RKO (cell line): Measurements from ENCODE around the gene CNRIP1.
A peak's percentile ranks its signal among the peaks of the same experiment; 100 is the strongest.

Experiments
- DNase-seq: peaks from one replicate; pipeline ENCODE4 v3.0.0-alpha.2; 2016; ENCODE audit warnings: low spot score

CNRIP1 gene

GRCh38 chr2:68292108-68292710 is 27.5 kb downstream of the CNRIP1 start:
- peak; percentile 51 for DNase-seq

DNA sequence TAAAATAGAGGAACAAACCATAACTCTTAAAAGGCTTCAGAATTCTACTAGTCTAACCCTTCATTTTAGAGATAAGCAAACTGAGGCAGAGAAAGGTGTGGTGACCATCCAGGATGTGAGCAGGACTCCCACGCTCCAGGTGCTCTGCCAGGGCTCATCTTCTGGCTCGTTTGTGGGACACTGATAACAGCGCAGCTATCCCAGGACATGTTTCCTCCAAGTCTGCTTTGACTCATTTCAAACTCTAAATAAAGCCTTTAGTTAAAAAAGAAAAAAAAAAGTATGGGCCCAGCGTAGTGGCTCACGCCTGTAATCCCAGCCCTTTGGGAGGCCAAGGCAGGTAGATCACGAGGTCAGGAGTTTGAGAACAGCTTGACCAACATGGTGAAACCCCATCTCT is 28.4 kb downstream of the CNRIP1 start:
- no peak for DNase-seq

DNA sequence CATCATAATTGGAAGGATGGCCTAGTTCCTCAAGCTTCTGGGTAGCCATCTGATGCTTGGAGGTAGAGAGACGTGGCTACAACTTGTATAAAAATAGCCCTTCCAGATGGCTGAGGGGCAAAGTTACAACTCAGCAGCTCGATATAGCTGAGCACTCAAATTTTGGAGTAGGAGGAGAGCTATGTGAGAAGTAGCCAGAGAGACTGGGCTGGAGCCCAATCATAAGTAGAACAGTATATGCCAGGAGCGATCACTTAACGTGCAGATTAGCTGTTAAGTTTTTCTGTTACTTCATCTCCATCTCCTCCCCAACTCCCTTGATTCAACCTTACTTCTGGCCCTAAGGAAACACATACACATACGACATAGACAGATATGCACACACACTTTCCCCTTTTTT is 28.8 kb downstream of the CNRIP1 start:
- DNase-seq = no peak

DNA sequence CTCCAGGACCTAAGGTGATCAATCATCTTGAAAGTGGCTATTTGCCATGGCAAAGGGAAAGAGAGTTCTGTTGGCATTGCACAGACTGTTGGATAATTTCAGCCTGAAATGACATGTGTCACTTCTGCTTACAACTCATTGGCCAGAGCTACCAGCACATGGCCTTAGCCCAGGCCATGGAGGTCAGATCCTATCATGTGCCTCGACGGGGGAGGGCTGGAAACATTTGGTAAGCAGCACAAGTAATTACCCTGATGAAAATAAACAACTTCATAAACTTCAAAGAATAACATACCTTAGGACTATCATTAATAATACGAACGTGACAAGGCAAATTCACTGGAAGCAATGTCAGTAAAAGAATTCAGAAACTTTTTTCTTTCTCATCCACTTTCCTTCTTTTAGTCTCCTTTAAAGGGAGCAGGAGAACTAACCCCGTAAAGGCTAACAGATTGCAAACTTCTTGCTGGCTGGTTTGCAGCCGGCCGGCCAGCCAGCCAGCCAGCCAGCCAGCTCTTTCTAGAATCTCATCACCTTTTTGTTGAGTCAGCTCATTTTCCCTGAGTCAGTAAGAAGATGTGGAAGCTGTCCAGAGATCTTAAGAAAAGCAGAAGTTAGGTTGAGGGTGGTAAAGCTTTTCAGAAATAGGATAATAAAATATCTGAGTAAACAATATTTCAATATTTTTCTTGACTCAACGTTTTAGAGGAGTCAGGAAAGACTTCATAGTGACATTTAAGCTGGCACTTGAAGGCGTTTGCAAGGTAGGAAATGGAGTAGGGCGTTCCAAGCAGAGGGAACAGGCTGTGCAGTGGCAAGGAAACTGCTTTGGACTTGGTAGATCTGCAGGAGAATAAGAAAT is 31.9 kb downstream of the CNRIP1 start:
- no peak for DNase-seq

DNA sequence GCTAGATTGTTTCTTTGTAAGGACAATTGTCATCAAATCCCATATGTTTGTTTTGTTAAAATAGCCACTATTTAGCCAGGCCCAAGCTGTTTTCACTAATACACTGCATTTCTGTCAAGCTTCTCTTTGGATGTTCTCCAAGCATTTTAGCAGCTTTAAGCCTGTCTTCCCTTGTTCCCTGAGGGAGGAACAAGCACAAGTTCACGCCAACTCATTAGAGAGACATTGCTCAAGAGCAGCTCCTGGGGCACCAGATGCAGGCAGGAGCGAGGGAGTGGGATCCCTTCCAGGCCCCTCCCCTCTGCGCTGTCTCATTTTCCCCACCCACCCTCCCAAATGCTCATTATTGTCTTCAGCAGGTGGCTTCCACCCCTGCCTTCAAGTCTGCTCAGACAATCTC is 34.9 kb downstream of the CNRIP1 start:
- no peak for DNase-seq

GRCh38 chr2:68283419-68283812 is 36.3 kb downstream of the CNRIP1 start:
- no peak for DNase-seq

GRCh38 chr2:68282811-68283418 is 36.8 kb downstream of the CNRIP1 start:
- peak; percentile 67 for DNase-seq

- no peak for DNase-seq
These were observed 39.0 kb downstream of the CNRIP1 start for GRCh38 chr2:68280796-68281195.

DNA sequence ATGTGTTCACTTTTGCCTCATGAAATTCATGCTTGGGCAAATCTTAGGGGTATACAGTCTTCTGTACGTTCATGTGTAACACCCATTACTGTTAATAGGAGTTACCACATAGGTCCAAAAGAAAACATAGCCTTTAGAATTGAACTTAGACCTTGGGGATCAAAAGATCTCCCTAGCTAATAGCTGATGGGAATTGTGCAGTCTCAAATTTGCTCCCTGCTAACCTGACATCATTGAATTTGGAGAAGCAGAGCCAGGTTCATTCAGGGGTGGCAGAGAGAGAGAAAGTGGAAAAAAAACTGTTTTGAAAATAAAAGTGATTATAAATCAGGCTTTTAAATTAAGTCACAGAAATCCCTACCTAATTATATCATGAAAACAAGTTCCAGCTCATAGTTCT is 39.4 kb downstream of the CNRIP1 start:
- DNase-seq = no peak

GRCh38 chr2:68279691-68280090 is 40.1 kb downstream of the CNRIP1 start:
- DNase-seq = no peak

DNA sequence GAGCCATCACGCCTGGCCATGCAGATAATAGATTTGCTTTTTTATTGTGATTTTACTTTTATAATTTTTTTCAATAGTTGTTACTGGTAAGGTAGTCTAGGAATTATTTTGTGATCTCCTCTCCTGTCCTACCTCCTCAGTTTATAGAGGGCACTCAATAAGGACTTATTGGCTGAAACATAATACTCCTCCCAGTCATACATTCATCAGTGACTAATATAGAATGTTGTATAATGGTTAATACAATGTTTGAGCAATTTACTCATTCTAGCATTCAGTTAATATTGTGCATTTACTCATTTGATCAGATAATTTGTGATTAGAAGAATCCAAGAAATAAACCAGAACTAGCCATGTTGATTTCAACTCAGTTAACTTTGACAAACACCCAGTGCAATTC is 41.6 kb downstream of the CNRIP1 start:
- DNase-seq = no peak

GRCh38 chr2:68274022-68274421 is 45.7 kb downstream of the CNRIP1 start:
- no peak for DNase-seq

- DNase-seq = no peak
These were observed 47.3 kb downstream of the CNRIP1 start for GRCh38 chr2:68272246-68272994.

- no peak for DNase-seq
These were observed 53.1 kb downstream of the CNRIP1 start for GRCh38 chr2:68266655-68267054.

DNA sequence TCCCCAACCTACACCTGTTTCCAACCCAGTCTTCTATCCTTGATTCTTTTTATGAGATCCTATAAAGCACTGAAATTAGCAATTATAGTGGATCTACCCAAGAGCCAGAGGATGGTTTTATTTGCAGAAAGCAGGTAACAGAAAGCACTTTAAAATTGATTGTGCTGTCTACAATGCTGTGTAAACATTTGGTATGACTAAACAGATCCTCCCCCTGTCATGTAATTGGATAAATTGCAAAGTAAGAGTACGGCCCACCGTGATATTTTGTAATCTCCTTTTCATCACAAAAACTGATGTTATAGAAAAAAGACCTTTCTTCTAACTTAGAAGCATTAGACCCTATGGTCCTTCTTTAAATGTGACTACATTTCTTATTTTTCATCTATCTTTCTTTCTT is 56.1 kb downstream of the CNRIP1 start:
- no peak for DNase-seq

GRCh38 chr2:68258851-68259250 is 60.9 kb downstream of the CNRIP1 start:
- no peak for DNase-seq

DNA sequence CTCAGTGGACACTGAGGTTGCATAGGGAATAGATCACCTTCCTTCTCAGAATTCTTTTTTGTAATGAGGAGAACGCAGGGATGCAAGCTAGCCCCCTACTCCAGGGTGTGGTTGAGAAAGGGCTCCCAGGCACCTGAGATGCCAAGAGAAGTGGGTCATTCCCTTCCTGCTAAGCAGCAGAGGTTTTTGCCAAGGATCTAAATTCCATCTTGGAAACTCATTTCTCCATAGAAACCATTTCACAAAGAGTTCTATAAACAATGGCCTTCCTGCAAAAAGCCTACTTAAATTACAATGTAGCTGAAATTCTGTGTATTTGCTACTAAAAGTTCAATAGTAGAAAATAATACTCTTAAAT is 63.7 kb downstream of the CNRIP1 start:
- no peak for DNase-seq

DNA sequence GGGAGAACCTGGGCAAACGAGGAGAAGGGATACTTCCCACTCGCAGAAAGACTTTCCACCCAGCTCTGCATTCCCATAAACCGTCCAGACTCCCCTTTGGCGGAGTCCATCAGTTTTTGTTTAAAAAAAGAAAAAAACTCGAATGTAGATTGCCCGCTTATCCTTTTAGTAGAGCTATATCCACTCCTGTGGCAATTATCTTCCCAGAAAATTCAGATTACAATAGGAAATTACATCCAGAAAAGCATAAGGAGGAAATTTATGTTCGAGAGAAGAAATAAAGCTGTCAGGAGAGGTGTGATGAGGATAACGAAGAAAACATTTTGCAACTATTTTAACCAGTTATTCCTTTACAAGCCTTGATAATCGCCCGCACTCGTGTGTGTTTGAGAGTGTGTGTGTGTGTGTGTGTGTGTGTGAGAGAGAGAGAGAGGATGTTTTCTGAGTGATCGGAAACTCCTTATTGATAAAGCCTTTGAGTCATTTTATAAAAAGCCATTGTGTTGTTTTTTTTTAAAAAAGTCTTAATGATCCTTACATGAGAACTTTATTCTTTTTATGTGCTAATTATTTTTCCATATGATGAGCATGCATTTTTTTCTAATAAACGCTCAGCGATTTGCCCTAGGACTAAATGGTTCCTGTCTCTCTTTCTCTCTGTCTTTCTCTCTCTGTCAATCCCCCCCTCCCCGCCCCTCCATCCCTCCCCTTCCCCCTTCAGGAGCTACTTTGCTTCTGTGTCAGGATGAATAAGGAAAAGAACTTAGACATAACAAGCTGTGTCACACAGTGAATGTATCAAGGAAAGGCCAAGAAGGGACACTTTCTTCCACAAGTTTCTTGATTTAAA is 66.3 kb downstream of the CNRIP1 start:
- DNase-seq = peak; percentile 49

DNA sequence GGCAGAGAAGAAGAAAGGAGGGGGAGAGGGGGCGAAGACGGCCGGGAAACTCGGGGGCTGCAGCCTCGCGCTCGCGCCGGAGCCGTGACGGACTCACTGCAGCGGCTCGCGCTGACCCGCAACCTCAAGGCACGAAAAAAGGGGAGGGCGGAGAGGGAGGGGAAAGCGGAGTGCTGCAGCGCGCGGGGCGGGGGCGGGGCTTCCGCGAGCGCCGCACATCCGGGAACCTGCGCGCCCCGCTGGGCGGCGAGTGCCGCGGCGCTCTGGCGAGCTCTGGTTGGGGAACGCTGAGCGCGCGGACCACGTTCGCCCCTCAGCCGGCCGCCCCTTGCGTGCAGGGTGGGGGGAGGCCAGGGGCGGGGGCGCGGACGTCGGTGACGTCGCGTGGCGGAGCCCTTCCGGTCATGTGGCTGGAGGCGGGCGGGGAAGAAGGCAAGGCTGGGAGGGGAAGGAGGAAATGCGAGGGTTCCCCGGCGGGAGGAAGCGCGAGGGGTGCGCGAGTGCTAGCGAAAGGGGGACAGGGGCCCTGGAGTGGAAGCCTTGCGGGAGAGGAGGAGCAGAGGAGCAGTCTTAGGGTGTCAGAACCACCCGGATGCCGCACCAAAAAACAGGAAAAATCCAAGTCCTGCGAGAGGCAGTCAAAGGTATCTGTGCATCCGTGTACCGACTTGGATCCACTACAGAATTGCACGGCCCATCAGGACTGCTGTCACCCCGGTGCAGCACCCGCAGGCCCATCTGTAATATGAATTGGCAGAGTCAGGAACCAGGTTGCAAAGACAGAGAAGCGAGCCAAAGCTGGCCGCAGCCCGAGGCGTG is 67.1 kb downstream of the CNRIP1 start, which contains the start of gene PPP3R1:
Gene PPP3R1, minus strand, starts transcription at position 133 of the 819 bp plus-strand sequence. CDS start 405 bp downstream, outside the sequence.
- DNase-seq = peak; percentile 95

- peak; percentile 31 for DNase-seq
These were observed 67.8 kb downstream of the CNRIP1 start for GRCh38 chr2:68251855-68252399.
